SH-SY5Y (cell line): ENCODE measurements around the gene ERFE.

Experiments used
- GATA2 ChIP-seq: IDR thresholded peaks from 2 replicates; pipeline ENCODE4 v1.6.1; 2011; ENCODE audit warnings: mild to moderate bottlenecking, low read depth, low read length
- GATA3 ChIP-seq: IDR thresholded peaks from 2 replicates; pipeline ENCODE4 v1.6.1; 2011; ENCODE audit warnings: low read depth, mild to moderate bottlenecking, low read length, moderate library complexity

Gene ERFE

DNA sequence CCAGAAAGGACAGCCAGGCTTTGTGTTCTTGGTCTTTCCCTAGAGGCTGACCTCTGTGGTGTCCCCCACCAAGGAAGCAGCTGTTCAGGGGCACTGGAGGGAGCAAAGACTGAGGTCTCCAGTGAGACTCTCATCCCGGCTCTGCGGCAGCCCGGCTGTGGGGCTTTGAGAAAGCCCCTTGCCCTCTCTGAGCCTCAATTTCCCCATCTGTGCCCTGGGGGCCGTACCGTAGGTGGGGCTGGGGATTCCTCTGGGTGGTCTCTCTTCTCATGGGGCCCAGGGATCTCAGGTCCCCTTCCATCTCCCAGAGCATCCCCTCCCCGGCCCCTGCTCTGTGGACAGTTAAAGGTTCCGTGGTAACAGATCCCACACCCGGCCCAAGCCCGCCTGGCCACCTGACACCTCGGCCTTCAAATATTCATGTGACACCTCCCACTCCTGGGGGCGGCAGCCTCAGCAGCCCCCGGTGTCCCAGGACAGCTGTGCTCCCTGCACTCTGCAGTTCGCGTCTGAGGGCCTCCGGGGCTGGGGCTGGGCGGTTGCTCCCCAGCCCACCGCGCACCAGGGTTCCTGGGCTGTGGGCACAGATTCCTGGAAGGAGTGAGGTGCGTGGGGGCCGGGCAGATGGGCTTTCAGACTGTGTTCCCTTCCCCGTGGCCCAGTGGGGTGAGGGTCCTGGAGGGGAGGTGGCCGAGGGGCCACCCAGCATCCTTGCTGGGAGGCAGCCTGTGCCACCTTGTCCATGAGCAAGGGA is 35.4 kb upstream of the ERFE start:
- TF ChIP-seq GATA2: no peak
- no peak for TF ChIP-seq GATA3

DNA sequence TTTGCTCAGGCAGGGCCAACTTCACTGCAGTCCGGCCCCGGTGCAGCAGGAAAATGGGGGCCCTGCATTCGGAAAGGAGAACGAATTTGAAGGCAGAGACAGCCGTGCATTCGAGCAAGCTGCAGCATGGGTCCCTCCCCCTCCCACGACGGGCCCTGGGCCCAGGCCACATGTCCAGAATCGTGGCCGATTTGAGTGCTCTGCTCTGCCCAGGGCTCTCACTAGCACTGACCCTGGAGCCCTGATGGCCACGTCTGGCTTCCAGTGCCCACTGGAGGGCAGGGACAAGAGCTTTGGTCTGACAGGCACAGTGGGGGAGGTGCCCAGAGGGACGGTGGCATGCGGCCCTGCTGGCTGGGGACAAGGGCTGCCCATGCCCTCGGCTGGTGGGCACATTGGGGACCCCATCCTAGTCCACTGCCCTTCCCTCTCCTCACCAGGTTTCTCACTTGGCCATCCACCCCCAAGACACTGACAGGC is 34.7 kb upstream of the ERFE start:
- TF ChIP-seq GATA3: no peak
- no peak for TF ChIP-seq GATA2

DNA sequence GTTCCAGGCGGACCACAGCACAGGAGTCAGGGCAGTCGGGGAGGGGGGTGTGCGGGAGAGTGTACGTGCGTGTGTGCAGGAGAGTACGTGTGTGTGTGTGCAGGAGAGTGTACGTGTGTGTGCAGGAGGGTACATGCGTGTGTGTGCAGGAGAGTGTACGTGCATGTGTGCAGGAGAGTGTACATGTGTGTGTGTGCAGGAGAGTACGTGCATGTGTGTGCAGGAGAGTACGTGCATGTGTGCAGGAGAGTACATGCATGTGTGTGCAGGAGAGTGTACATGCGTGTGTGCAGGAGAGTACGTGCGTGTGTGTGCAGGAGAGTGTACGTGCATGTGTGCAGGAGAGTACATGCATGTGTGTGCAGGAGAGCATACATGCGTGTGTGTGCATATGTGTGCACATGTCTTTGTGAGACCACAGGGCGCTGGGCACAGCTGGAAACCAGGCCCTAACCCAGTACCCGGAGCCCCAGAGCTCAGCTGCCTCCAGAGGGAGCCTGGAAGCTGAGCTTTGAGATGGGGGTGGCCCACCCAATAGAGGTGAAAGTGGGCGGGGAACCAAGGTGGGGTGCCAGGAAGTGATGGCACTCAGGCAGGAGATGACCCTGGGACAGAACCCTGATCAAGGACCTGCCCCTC is 34.2 kb upstream of the ERFE start:
- TF ChIP-seq GATA2 (no peak), GATA3 (no peak)

DNA sequence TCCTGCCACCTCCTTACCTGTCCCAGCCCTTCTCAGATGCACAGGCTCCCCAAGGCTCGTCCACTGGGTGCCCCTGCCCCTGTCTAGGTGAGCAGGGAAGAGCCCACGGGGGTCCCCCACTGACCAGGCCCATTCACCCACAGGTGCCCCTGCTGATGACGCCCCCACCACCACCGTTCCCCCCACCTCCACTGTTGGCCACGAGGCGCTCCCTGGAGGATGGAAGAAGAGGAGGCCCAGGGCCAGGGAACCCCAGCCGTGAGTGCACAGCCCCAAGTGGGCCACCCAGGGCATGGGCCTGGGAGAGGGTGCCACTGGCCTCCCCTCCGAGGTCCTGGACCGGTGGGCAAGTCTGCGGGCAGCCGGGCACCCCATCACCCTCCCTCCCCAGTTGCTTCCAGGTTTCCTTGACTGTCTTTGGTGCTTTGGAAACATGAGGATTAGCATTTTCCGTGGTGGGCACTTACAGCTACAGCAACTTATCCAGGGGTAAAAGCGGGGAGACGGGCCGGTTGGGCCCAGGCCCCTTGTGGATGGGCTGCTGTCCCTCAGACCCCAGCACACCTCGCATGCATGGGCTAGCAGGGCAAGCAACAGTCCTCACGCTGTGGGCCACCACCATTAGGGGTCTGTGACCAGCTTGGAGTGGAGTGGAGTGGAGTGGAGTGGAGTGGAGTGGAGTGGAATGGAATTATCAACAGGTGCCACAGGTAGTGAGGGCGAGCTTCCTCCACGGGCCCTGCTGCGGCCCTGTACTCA is 33.5 kb upstream of the ERFE start:
- no peak for TF ChIP-seq GATA2
- no peak for TF ChIP-seq GATA3

- TF ChIP-seq GATA2: no peak
- no peak for TF ChIP-seq GATA3
Measured at GRCh38 chr2:238126338-238126737, 32.4 kb upstream of the ERFE start.

GRCh38 chr2:238126775-238127164 is 32.0 kb upstream of the ERFE start:
- no peak for TF ChIP-seq GATA2

DNA sequence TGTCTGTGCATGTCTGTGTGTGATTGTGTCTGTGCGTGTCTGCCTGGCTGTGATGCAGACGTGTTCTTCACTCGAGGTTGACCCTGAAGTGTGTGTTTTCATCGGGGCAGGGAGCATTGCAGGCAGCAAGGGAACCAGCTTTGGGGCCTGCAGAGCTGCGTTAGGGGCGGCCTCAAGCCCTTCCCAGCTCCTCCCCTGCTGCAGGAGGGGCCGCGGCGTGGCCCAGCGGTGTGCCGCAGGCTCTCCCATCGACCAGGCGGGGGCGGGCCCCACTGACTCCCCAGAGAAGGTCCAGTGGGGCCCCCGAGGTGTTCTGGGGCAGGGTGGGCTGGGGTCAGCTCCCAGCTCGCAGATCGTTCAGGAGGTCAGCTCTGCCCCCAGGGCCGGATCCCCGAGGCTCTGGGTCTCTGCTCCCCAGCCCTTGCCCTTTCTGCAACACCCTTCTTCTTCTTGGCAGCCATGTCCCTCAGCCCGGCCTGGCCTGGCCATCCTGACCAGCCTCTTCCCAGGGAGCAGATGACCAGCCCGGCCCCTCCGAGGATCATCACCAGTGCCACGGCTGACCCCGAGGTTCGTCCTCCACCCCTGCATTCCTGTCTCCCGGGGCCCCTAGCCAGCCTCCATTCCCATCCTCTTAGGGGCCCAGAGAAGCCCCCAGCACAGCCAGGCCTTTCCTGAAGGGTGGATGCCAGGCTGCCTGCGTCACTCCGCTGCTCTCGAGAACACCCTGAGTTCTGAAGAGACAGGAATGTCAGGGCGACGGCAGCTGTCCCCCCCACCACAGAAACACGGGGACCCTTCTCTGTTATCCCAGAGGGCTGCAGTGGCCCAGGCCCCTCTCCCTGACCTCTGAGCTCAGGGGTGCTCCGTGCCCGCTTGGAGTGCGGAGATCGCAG is 31.4 kb upstream of the ERFE start:
- TF ChIP-seq GATA3 (no peak), GATA2 (no peak)

- TF ChIP-seq GATA3 (no peak), GATA2 (no peak)
Measured at GRCh38 chr2:238128061-238128440, 30.7 kb upstream of the ERFE start.

GRCh38 chr2:238128534-238129001 is 30.2 kb upstream of the ERFE start:
- TF ChIP-seq GATA2 (no peak), GATA3 (no peak)

GRCh38 chr2:238129166-238130010 is 29.4 kb upstream of the ERFE start:
- TF ChIP-seq GATA3 (no peak), GATA2 (no peak)

DNA sequence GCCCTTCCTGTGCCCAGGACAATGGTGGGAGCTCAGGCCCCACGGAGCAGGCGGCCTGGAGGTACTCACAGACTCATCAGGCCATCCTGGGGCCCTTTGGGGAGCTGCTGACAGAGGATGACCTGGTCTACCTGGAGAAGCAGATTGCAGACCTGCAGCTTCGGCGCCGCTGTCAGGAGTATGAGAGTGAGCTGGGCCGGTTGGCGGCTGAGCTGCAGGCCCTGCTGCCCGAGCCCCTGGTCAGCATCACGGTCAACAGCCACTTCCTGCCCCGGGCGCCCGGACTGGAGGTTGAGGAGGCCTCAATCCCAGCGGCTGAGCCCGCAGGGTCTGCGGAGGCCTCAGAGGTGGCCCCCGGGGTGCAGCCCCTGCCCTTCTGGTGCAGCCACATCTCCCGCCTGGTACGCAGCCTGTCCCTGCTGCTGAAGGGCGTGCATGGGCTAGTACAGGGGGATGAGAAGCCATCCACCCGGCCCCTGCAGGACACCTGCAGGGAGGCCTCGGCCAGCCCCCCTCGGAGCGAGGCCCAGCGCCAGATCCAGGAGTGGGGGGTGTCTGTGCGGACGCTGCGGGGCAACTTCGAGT is 28.6 kb upstream of the ERFE start:
- no peak for TF ChIP-seq GATA2
- TF ChIP-seq GATA3: no peak

GRCh38 chr2:238130696-238131628 is 27.8 kb upstream of the ERFE start:
- TF ChIP-seq GATA3 (no peak), GATA2 (no peak)
